ENCODE measurements around the gene CACNA2D3.

The CACNA2D3 gene

DNA sequence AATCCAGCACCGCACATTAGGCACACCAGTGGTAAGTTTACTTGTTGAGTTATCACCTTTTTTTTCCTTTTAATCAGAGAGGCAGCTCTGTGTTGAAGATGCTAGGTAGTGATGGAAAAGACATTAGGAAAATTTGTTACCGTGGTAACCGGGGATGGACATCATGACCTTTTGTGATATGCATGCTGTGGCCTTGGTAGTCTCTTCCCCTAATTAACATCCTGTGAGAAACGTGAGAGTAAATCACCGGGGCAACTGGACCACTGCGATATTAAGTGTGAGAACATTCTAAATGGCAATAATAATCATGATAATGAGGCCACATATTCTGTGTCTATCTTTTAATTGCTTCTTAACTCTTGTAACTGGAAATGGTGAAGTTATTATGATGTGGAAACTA lies 362.0 kb downstream of the CACNA2D3 start:
- peak in 2 of 3 experiments; percentile 1 to 39 for DNase-seq

DNA sequence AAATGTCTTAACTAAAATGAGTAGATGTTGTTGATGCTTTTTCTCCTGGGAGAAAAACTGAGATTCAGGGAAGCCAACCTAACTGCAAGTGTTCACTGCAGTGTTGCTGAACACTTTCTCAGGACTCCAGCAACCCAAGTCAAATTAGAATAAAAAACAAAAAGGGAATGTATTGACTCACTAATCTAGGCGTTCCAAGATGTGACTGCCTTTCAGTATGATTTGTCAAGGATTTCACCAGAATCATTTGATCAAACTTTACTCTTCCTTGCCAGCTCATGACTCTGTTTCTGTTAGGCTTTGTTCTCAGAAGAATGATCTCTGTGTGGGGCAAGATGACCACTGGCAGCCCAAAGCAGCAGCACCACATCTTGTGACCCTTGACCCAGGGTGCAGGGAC lies 364.0 kb downstream of the CACNA2D3 start:
- DNase-seq = no peak

- DNase-seq = no peak
These were observed 365.9 kb downstream of the CACNA2D3 start for GRCh38 chr3:54488297-54488696.

GRCh38 chr3:54494209-54494608 lies 371.9 kb downstream of the CACNA2D3 start:
- no peak for DNase-seq

- no peak for DNase-seq
These were observed 384.3 kb downstream of the CACNA2D3 start for GRCh38 chr3:54506603-54507002.

GRCh38 chr3:54507876-54508460 lies 385.6 kb downstream of the CACNA2D3 start:
- DNase-seq = no peak

DNA sequence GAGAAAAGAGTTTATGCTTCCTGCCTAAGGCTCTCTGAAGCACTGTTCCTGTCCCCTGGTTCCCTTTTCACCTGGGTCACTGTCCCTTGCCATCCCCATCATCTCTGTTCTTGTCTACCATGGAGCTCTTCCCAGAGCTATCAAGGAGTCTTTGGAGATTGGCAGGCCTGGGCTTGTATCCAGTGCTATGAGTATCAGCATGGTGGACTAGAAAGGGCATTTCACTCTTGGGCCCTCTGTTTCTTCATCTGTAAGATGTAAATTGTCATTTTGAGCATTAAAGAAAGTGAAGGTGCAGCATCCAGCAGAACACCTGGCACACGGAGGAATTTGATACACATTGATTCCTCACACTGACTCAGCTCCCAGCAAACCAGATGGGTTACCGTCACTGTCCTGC lies 388.2 kb downstream of the CACNA2D3 start:
- no peak for DNase-seq

GRCh38 chr3:54511766-54512365 lies 389.5 kb downstream of the CACNA2D3 start:
- DNase-seq = no peak

GRCh38 chr3:54514006-54514405 lies 391.7 kb downstream of the CACNA2D3 start:
- no peak for DNase-seq

DNA sequence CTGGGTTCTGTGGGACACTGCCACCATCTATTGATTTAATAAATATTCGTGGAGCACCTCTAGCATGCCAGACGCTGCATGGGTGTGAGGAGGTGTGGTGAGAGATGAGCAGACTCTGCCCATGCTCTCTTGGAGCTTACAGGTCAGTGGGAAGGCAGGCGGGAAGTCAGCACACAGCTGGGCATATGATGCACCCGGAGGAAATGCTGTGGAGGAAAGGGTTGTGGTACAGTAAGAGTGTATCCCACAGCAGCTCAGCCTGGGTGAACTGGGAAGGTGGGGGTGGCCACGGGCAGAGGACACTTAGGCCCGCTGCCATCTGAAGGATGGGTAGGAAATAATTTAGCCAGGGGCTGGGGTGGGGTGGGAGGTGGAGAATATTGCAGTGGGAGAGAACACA lies 392.1 kb downstream of the CACNA2D3 start:
- DNase-seq = no peak

DNA sequence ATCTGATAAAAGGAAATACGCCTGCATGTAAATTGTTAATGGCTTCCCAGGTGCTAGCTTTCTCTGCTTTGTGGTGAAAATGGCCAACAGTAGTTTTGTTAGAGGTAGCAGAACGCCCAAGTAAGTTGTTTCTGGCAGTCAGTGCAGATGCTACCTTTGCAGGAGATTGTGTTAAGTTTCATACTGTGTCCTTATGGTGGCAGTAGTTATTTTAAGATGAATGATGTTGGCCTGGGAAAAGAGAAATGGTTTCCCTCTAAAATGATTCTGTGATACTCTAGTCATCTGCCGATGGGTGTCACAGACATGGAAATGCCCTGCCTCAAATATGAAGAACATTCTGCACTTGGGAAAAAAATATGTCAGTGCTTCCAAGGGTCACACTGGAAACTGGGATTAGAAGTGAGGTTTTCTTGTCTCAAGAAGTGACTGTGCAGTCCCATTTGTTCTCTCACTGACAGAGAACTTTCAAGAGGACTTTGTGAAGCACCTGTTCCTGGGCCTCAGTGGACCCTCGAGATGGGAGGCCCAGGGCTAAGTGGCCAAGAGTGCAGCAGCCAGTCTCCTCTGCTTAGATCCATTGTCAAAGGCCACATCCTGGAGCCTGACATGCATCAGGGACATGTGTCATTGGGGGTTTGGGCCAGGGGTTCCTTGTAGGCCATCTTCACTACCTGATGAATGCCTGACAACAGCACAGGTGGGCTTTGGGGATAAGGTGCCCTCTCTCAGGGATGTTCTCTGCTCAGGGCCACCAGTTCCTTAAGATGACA lies 393.3 kb downstream of the CACNA2D3 start:
- DNase-seq = no peak

DNA sequence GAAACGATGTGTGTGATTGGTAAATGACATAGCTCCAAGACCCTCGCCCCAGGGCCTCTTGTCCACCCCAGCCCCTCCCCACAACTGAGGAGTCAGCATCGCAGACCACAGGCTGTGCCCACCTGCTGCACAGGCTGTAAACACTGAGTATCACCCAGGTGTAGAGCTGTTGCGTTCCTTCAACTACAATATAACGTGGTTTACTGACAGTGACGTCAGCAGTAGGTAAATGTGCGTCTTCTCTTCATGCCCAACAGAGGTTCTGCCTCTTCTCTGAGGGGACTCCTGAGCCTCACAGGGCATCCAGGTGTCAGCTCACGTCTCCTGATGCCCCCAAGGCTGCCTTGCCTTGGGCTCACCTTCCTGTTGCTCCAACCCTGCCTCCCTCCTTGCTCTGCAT lies 395.1 kb downstream of the CACNA2D3 start:
- DNase-seq = no peak

- DNase-seq = no peak
These were observed 395.8 kb downstream of the CACNA2D3 start for GRCh38 chr3:54518011-54518675.

DNA sequence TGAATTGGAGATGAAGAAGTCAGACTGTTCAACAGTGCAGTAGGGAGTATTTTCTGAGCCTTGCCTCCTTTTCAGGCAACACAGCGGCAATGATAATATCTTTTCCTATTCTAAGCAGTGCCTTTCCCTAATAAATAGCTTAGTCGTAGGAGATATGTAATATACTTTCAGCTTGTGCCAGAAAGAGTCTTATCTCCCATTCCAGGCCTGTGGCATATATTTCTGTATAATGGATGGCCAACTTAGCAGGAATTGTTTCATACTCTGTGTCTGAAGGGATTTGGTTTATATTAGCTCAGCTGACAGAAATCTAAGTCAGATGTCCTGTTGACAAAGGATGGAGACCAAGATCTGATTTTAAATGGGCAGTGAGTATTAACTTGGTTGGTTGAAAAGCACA lies 397.1 kb downstream of the CACNA2D3 start:
- no peak for DNase-seq

DNA sequence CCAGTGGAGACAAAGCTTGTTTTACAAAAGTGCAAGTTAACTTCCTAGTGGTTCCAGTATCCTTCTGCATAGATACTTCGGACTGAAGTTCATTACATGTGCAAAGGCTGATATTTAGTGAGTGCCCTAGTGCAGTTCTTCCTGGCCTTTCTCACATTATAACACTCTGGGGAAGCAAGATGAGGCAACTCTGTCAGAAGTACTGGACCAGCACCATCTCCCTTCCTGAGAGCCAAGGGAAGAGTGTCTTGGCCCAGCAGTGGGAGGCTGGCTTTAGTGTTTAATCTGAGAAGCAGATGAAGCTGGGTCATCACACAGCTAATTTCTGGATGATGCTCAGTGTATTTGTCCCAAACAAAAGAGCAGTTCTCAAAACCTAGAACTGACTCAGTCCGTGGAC lies 397.7 kb downstream of the CACNA2D3 start:
- no peak for DNase-seq

DNA sequence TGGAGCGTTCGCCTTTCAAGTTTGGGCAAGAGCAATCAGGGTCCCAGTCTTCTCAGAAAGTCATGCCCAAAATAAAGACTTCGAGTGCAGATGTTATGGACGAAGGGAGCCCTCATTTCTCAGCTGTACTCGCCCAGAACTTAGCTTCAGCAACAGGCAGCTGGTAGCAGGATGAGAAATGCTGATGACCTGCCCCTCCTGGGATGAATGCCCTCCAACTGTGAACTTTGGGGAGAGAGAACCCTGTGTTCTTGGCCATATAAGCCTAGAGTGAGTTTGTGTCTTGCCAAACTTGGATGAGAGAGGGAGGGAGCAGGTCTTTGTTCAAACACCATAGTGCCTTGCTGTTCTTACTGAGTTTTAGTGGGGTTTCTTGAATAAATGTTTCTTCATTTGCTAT lies 405.2 kb downstream of the CACNA2D3 start:
- no peak for DNase-seq

GRCh38 chr3:54527953-54528352 lies 405.6 kb downstream of the CACNA2D3 start:
- no peak for DNase-seq

GRCh38 chr3:54528668-54529067 lies 406.3 kb downstream of the CACNA2D3 start:
- DNase-seq = no peak

- DNase-seq = no peak
These were observed 407.7 kb downstream of the CACNA2D3 start for GRCh38 chr3:54530091-54530490.

DNA sequence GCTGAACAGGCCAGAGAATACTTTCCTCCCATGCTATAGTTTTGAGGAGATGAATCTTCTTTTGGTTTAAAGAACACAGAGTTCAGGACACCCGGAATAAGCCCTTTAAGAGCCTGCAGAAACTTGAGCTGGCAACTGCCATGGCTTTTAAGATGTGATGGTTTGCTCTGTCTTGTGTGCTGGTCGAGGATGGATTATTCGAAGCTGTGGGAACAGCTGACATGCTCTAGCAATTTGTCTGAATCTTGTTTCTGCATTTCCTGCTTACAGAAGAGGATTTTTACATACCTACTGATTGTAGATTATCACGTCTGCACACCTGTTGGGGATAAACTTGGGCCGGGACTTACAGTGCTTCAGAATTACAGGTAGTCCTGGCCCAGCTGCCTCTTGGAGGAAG lies 408.6 kb downstream of the CACNA2D3 start:
- no peak for DNase-seq

DNA sequence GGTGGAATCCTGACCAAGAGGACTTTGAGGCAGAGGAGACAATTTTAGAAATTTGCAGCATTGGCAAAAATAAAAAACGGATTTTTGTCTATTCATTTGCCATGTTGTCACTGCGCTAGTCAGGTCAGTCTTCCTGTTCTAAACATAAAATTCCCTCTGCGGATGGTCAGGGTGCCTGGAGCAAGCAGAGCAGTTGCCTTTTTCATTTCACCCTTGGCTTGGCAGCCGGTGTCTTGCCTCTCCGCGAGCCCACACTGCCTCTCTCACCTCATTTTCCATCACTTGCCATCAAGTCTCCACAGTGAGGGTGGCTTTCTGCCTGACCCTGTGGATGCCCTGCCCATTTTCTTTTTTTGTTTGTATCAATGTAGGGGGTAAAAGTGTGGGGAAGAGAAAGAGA lies 409.4 kb downstream of the CACNA2D3 start:
- DNase-seq = no peak

- DNase-seq = no peak
These were observed 411.5 kb downstream of the CACNA2D3 start for GRCh38 chr3:54533856-54534255.

DNA sequence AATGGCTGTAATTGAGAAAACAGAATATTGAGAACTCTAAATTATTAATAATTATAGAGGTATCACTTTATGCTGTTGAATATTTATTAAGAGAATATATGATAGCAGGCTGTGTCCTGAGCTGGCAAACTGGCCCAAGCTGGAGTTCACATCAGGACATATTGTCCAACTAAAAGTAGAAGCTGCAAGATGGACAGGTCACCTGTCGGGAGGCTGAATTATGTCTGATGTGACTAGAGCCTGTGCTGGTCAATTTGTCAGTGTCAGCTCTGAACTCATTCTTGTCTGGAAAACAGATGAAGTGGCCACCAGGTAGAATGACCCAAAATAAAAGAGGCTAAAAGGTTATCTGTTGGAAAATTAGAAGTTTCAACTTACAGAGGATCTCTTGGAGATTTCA lies 413.3 kb downstream of the CACNA2D3 start:
- no peak for DNase-seq

DNA sequence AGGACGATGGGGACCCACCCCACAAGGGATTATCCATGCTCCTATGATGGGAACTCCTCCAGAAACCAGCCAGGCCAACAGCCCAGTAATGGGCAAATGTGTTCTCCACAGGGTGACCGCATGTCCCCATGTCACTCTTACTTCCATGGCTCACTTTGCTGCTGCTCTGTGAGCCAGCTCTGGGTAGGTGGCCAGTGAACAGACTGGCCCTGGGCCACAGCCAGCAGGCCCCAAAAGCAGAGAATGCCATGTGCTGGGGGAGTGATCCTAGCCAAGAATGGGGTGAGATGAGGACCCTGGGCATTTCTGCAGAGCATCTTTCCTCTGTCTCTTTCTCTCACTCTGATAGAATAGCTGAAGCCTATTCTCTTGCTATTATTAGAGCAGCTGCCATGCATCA lies 414.1 kb downstream of the CACNA2D3 start:
- no peak for DNase-seq
